Measurements from ENCODE around the gene NTMT2. TPM values are rescaled to one million over a fixed set of nuclear protein-coding genes. Genes with fewer than 3 reads are reported as not detected.

The NTMT2 gene
- total and polyA plus RNA-seq, 2 of the 8 experiments (the other 6 are each of a cell fraction or from before 2014, with no cell fraction given), result 0.38 TPM; not detected in 1

DNA sequence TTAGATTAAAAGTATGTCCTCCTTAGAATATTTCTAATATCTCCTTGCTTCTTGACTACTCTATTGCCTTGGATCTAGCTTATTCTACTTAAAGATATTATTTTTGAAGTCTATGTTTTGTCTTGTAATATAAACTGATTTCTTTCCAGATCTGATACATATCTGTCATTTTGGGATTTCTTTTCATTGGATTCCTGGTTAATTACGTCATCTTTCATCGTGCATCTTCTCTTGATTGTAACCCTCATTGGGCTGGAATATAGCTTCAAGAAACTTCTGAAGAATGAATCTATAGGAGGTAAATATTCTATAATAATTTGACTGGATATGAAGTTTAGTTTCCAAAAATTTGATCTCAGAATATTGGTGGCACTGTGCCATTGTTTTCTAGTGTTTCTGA lies 12.1 kb downstream of the NTMT2 start:
- Histone ChIP-seq H2AFZ (ENCODE audit: low read length) (no peak overlapping the region), H3K18ac (ENCODE audit: extremely low read depth, low read length) (no peak overlapping the region), H2BK120ac (replicated peaks; ENCODE audit: low read depth, low read length) (no peak overlapping the region), H3K27ac (ENCODE audit: low read depth, low read length) (no peak overlapping the region), H3K9ac (replicated peaks in 1 of 4; ENCODE audit: extremely low read depth in 1 of 4, low read depth in 3 of 4, low read length in 3 of 4) (no peak overlapping the region), H3K27me3 (replicated peaks in 1 of 4; ENCODE audit: control insufficient read depth in 3 of 4, extremely low read depth in 1 of 4, insufficient read depth in 3 of 4, low read length in 3 of 4) (peaks cover 0 to 1% (median 0%) of the 10 kb centered on the region in 4 experiments; a peak in 1 of 7 replicates), H3K4me1 (replicated peaks in 1 of 4; ENCODE audit: control insufficient read depth in 3 of 4, insufficient read depth in 4 of 4, low read length in 3 of 4) (no peaks in the 10 kb centered on the region), H3K36me3 (ENCODE audit: control insufficient read depth in 2 of 4, insufficient read depth in 4 of 4, low read length in 3 of 4) (no peaks in the 10 kb centered on the region), H3K14ac (ENCODE audit: insufficient read length) (no peak overlapping the region), H3K23ac (ENCODE audit: insufficient read length) (no peak overlapping the region), H4K20me1 (replicated peaks in 1 of 2; ENCODE audit: control insufficient read depth in 1 of 2, insufficient read depth in 2 of 2, low read length in 2 of 2) (no peaks in the 10 kb centered on the region), H3K23me2 (ENCODE audit: low read depth, low read length) (no peaks in the 10 kb centered on the region), H3K56ac (replicated peaks; ENCODE audit: insufficient read length, low read depth, low read length) (no peak overlapping the region), H3K9me3 (ENCODE audit: insufficient read depth in 2 of 2, low read depth in 1 of 2, low read length in 1 of 2) (0 out of 4 replicates have a peak, but pooled peaks cover 0 to 2% of the 10 kb centered on the region in 2 experiments), H2BK5ac (ENCODE audit: low read depth, low read length) (no peak overlapping the region), H2AK5ac (ENCODE audit: low read depth, low read length) (no peak overlapping the region), H2BK20ac (ENCODE audit: low read length) (no peak overlapping the region), H3K4ac (replicated peaks; ENCODE audit: insufficient read length, low read depth, low read length) (no peak overlapping the region), H4K91ac (replicated peaks; ENCODE audit: insufficient read length, low read length) (no peak overlapping the region), H3K4me3 (ENCODE audit: extremely low read depth in 1 of 4, insufficient read depth in 2 of 4, low read depth in 3 of 4, low read length in 4 of 4) (no peak overlapping the region), H4K5ac (ENCODE audit: insufficient read length, low read depth, low read length) (no peak overlapping the region), H2BK15ac (ENCODE audit: low read length) (no peak overlapping the region), H4K8ac (ENCODE audit: extremely low read depth, insufficient read depth, low read length) (no peak overlapping the region), H3K4me2 (ENCODE audit: insufficient read depth in 1 of 2, low read depth in 2 of 2, low read length in 2 of 2) (no peak overlapping the region), H2BK12ac (ENCODE audit: low read depth, low read length) (no peak overlapping the region), H3K79me2 (ENCODE audit: control insufficient read depth in 1 of 2, insufficient read depth in 2 of 2, low read length in 2 of 2) (no peaks in the 10 kb centered on the region), H3K79me1 (ENCODE audit: low read depth, low read length) (no peaks in the 10 kb centered on the region)
- ChIA-PET POLR2A (ENCODE audit: partially characterized antibody) (no interaction called here), CTCF (ENCODE audit: partially characterized antibody) (no interaction called here)
- DNase-seq (ENCODE audit: low read depth in 1 of 2, low spot score in 2 of 2) (no peak), FAIRE-seq (no peak)
- 98% methylated on average over 2 of the region's 2 CpGs; no CpG with 5 or more reads in 1 of the 2 experiments for WGBS, 2 experiments (ENCODE audit: extremely low coverage in 1 of 2, insufficient coverage in 1 of 2, insufficient read length in 1 of 2, insufficient replicate concordance in 2 of 2, low coverage in 1 of 2, low lambda C conversion rate in 2 of 2, missing lambda C conversion rate in 1 of 2)
- TF ChIP-seq JUN (IDR thresholded peaks at IDR 0.05; ENCODE audit: low read depth, low read length) (no peak), RNF2 (IDR thresholded peaks at IDR 0.05; ENCODE audit: borderline replicate concordance, low read depth, low read length, missing control alignments, poor library complexity, severe bottlenecking) (no peak), JUND (IDR thresholded peaks at IDR 0.05; ENCODE audit: low read length) (no peak), SUZ12 (IDR thresholded peaks at IDR 0.05; ENCODE audit: low read length) (no peak), CBX5 (IDR thresholded peaks at IDR 0.05; ENCODE audit: low read depth, low read length) (no peak), NRF1 (IDR thresholded peaks at IDR 0.05; ENCODE audit: low read depth, low read length) (no peak), POLR2AphosphoS5 (IDR thresholded peaks at IDR 0.05; ENCODE audit: low read depth, low read length) (no peak), CEBPB (IDR thresholded peaks at IDR 0.05; ENCODE audit: low read depth, low read length) (no peak), SRF (IDR thresholded peaks at IDR 0.05; ENCODE audit: low read depth, low read length) (no peak), SP1 (IDR thresholded peaks at IDR 0.05; ENCODE audit: low read depth, low read length) (no peak), EGR1 (IDR thresholded peaks at IDR 0.05; ENCODE audit: borderline replicate concordance, low read depth, low read length) (no peak), PHF8 (conservative IDR thresholded peaks at IDR 0.05; ENCODE audit: low read depth, low read length) (no peak), SAP30 (IDR thresholded peaks at IDR 0.05; ENCODE audit: insufficient read depth, insufficient replicate concordance, low read length) (no peak), CHD2 (IDR thresholded peaks at IDR 0.05; ENCODE audit: low read length) (no peak), SIN3A (conservative IDR thresholded peaks at IDR 0.05 in 1 of 2, IDR thresholded peaks at IDR 0.05 in 1 of 2; ENCODE audit: low read depth in 1 of 2, low read length in 2 of 2) (no peak)
